HUES6 (cell line): Measurements from ENCODE around the gene DNAJC6.

Source experiments
- H3K27ac ChIP-seq: 2 replicates; pipeline ENCODE4 v1.7.0; 2013; ENCODE audit warnings: low read depth, mild to moderate bottlenecking, low read length, inconsistent platforms
- H3K27me3 ChIP-seq: 2 replicates; pipeline ENCODE4 v1.6.1; 2013; ENCODE audit warnings: low read length; ENCODE audit not compliant: control insufficient read depth, insufficient read depth
- H3K36me3 ChIP-seq: 2 replicates; pipeline ENCODE4 v1.6.1; 2013; ENCODE audit warnings: low read length; ENCODE audit not compliant: control insufficient read depth, insufficient read depth
- H3K4me1 ChIP-seq: 2 replicates; pipeline ENCODE4 v1.6.1; 2013; ENCODE audit warnings: low read length; ENCODE audit not compliant: control insufficient read depth, insufficient read depth
- H3K4me3 ChIP-seq: 2 replicates; pipeline ENCODE4 v1.5.1; 2013; ENCODE audit warnings: low read depth, low read length
- H3K9ac ChIP-seq: one replicate; pipeline ENCODE4 v1.6.1; 2013; ENCODE audit warnings: mild to moderate bottlenecking, low read length
- H3K9me3 ChIP-seq: 2 replicates; pipeline ENCODE4 v1.6.1; 2013; ENCODE audit warnings: low read depth, low read length; ENCODE audit not compliant: control insufficient read depth, insufficient read depth

Gene DNAJC6

GRCh38 chr1:65387821-65388220, 78.5 kb downstream of the DNAJC6 start:
- H3K27ac ChIP-seq, result no peak overlapping the region
- no peaks in the 10 kb centered on the region for H3K36me3 ChIP-seq
- no peak overlapping the region for H3K9ac ChIP-seq
- peaks cover 14% of the 10 kb centered on the region; the same call in 1 of the 2 replicates for H3K9me3 ChIP-seq
- H3K4me3 ChIP-seq, result no peak overlapping the region
- no peaks in the 10 kb centered on the region for H3K27me3 ChIP-seq
- H3K4me1 ChIP-seq, result peaks cover 14% of the 10 kb centered on the region; the same call in 1 of the 2 replicates

GRCh38 chr1:65388908-65389695, 79.8 kb downstream of the DNAJC6 start:
- Histone ChIP-seq H3K4me1 (peaks cover 14% of the 10 kb centered on the region; the same call in 1 of the 2 replicates), H3K27me3 (no peaks in the 10 kb centered on the region), H3K9ac (no peak overlapping the region), H3K9me3 (peaks cover 9% of the 10 kb centered on the region; the same call in 1 of the 2 replicates), H3K4me3 (no peak overlapping the region), H3K36me3 (no peaks in the 10 kb centered on the region), H3K27ac (no peak overlapping the region)

- Histone ChIP-seq H3K9me3 (no peaks in the 10 kb centered on the region), H3K4me1 (peaks cover 24% of the 10 kb centered on the region), H3K27ac (no peak overlapping the region), H3K4me3 (no peak overlapping the region), H3K9ac (no peak overlapping the region), H3K36me3 (no peaks in the 10 kb centered on the region), H3K27me3 (no peaks in the 10 kb centered on the region)
These were observed 83.2 kb downstream of the DNAJC6 start for GRCh38 chr1:65392497-65392896.

DNA sequence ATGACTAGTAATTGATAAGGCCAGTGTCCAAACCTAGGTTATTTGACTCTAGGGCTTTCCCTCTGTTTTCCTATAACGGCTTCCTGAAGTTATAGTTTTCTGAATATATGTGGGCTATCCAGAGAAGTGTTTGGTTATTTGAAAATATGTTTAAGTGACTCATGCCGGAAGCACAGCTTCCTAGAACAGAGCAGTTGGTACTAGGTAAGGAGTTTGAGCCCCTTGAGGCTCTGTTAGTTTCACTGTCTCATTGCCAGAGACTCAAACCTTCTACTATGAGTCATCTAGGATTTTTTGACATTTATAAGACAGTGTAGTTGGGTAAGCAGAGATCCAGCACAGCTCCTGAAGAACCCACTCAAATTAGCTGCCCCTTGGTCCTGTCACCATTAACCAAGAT, 84.0 kb downstream of the DNAJC6 start:
- no peaks in the 10 kb centered on the region for H3K36me3 ChIP-seq
- H3K4me3 ChIP-seq, result no peak overlapping the region
- no peak overlapping the region for H3K9ac ChIP-seq
- peaks cover 24% of the 10 kb centered on the region for H3K4me1 ChIP-seq
- H3K27me3 ChIP-seq, result no peaks in the 10 kb centered on the region
- no peaks in the 10 kb centered on the region for H3K9me3 ChIP-seq
- H3K27ac ChIP-seq, result no peak overlapping the region

DNA sequence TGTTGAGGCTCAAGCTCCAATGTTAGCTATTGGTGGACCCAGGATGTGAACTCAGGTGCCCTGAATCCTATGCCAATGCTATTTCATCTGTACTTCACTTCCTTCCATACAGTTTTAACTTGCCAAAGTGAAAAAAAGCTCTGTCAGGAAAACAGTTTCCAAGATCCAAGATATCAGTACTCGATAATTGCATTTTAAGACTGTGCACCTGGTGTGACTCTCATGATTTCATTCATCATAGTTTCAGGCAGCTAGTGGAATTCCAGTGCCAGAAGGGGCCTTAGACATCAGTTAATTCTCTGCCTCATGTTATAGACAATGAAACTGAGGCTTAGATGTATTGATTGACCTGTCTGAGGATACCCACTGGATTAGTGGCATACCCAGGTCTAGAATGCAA, 84.6 kb downstream of the DNAJC6 start:
- Histone ChIP-seq H3K9me3 (no peaks in the 10 kb centered on the region), H3K27ac (no peak overlapping the region), H3K27me3 (no peaks in the 10 kb centered on the region), H3K4me3 (no peak overlapping the region), H3K4me1 (peaks cover 22% of the 10 kb centered on the region), H3K36me3 (no peaks in the 10 kb centered on the region), H3K9ac (no peak overlapping the region)

- Histone ChIP-seq H3K36me3 (no peaks in the 10 kb centered on the region), H3K9me3 (no peaks in the 10 kb centered on the region), H3K4me1 (peaks cover 10% of the 10 kb centered on the region), H3K27ac (peak overlapping the region; percentile 22), H3K9ac (no peak overlapping the region), H3K4me3 (no peak overlapping the region), H3K27me3 (no peaks in the 10 kb centered on the region)
These were observed 86.7 kb downstream of the DNAJC6 start for GRCh38 chr1:65395887-65396612.

DNA sequence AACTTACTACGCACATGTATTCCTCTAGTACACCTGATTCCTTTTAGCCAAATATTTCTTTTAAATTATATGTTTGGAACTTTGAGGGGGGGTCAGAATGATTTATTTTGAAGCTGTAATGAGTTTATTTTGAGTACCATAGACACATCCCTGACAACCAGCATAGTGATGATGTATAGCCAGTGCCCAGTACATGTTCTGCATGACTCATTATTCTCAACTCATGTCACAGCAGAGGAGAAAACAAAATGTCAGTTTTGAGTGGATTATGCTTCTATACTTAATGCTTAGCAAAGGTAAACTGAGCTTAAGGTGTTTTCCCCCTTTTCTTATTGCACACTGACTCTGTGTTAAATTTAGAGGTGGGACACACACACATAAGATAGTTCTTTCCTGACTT, 88.7 kb downstream of the DNAJC6 start:
- Histone ChIP-seq H3K9me3 (no peaks in the 10 kb centered on the region), H3K9ac (no peak overlapping the region), H3K27me3 (no peaks in the 10 kb centered on the region), H3K36me3 (no peaks in the 10 kb centered on the region), H3K4me1 (peaks cover 10% of the 10 kb centered on the region), H3K4me3 (no peak overlapping the region), H3K27ac (no peak overlapping the region)

DNA sequence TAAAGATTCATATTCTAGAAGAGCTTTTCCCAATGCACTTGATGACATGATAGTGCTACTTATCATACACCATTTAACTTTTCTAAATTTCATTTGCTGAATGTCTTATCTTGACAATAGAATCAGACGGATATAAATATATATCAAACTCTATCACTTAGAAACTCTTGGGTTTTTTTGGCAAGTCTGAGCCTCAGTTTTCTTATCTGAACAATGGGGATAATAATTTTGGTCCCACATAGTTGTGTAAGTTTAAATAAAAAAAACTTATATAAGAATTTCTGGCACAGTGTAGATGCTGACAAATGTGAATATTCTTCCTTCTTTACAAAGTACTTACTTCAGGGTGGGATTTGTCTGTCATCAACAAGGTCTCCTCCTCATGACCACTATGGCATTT, 89.7 kb downstream of the DNAJC6 start:
- no peak overlapping the region for H3K4me3 ChIP-seq
- H3K4me1 ChIP-seq, result peaks cover 10% of the 10 kb centered on the region
- no peaks in the 10 kb centered on the region for H3K27me3 ChIP-seq
- no peaks in the 10 kb centered on the region for H3K36me3 ChIP-seq
- H3K27ac ChIP-seq, result no peak overlapping the region
- H3K9me3 ChIP-seq, result no peaks in the 10 kb centered on the region
- no peak overlapping the region for H3K9ac ChIP-seq

GRCh38 chr1:65401612-65402011, 92.3 kb downstream of the DNAJC6 start:
- Histone ChIP-seq H3K27ac (no peak overlapping the region), H3K36me3 (no peaks in the 10 kb centered on the region), H3K9me3 (no peaks in the 10 kb centered on the region), H3K9ac (no peak overlapping the region), H3K4me3 (no peak overlapping the region), H3K27me3 (no peaks in the 10 kb centered on the region), H3K4me1 (0 out of 2 replicates have a peak, but pooled peaks cover under 1% of the 10 kb centered on the region)

DNA sequence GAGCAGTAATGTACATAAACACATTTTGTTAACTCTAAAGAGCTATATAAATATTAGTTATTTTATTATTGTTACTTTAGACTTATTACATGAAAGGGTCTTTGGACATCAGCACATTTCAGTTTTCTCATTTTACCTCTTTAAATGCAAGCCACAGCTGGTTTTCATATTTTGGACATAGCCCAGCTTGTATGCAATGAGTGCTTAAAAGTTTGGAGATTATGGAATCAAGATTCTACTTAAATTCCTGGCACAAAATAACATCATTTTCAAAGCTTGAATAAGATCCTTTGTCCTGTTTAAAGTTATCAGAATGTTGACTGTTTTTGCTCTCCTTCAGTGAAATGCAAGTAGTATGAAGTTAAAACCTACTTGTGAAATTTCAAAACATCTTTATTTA, 95.6 kb downstream of the DNAJC6 start:
- no peak overlapping the region for H3K9ac ChIP-seq
- no peaks in the 10 kb centered on the region for H3K36me3 ChIP-seq
- H3K9me3 ChIP-seq, result no peaks in the 10 kb centered on the region
- H3K27me3 ChIP-seq, result no peaks in the 10 kb centered on the region
- H3K27ac ChIP-seq, result no peak overlapping the region
- no peak overlapping the region for H3K4me3 ChIP-seq
- H3K4me1 ChIP-seq, result peaks cover 11% of the 10 kb centered on the region

DNA sequence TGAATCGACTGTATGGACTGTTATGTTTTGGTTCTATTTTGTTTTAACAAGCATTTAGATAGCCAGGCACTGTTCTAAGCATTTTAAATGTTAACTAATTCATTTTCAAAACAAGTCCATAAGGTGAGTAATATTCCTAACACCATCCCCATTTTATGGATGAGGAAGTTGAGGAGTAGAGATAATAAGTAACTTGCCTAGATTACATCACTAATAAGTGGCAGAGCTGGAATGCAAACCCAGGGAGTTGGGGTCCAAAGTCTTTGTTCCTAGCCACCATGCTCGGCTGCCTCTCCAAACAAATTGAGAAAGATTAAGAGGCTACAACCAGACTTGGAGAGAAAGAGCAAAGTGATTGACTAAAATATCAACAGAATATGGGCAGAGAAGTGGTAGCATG, 98.5 kb downstream of the DNAJC6 start:
- Histone ChIP-seq H3K9me3 (no peaks in the 10 kb centered on the region), H3K4me3 (no peak overlapping the region), H3K9ac (no peak overlapping the region), H3K27me3 (no peaks in the 10 kb centered on the region), H3K27ac (no peak overlapping the region), H3K4me1 (peaks cover 12% of the 10 kb centered on the region), H3K36me3 (no peaks in the 10 kb centered on the region)
